Epidermal melanocyte (primary cell): Measurements from ENCODE around the gene IER5L.

ENCODE experiments used
- DNase-seq: peaks from one replicate; pipeline ENCODE4 v3.0.0; 2011; ENCODE audit warnings: low spot score; ENCODE audit not compliant: insufficient read length

IER5L gene

DNA sequence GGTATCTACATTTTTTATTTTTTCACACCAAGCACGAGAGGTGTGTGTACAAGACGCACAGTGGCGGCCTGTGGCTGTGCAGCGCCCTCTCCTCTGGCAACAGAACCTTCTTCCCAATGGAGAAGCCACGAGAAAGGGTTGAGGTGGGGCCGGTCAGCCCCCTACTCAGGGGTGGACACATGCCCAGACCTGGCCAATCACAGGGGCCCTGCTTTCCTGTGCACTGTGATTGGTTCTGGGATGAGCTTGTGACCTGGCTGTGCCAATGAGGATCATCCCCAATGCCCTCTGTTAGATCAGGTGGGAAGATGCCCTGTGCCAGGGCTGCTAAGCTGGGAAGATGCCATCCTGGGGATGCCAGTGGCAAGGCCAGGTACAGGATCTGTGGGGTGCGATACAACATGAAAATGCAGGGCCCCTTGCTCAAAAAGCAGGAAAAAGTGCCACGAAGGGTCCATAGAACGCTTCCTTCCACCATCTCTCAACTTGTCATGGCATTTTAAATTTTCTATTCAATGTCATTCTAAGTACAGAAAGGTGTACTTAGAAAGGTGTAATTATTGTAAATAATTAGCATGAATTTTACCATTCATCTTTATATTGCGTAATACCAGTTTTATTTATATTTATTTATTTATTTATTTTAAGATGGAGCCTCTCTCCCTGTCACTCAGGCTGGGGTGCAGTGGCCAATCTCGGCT lies 15.4 kb downstream of the IER5L start:
- no peak for DNase-seq

DNA sequence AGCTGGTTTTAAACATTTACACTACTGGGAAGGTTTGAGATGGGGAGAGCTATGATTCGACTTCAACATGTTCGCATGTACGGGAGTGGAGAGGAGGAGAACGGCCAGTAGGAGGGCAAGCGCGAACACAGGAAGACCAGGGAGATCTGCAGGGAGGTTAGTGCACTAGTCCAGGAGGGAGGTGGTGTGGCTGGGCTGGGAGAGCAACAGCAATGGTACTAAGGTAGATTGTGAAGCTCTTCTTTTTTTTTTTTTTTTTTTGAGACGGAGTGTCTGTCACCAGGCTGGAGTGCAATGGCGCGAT lies 16.6 kb downstream of the IER5L start:
- no peak for DNase-seq

DNA sequence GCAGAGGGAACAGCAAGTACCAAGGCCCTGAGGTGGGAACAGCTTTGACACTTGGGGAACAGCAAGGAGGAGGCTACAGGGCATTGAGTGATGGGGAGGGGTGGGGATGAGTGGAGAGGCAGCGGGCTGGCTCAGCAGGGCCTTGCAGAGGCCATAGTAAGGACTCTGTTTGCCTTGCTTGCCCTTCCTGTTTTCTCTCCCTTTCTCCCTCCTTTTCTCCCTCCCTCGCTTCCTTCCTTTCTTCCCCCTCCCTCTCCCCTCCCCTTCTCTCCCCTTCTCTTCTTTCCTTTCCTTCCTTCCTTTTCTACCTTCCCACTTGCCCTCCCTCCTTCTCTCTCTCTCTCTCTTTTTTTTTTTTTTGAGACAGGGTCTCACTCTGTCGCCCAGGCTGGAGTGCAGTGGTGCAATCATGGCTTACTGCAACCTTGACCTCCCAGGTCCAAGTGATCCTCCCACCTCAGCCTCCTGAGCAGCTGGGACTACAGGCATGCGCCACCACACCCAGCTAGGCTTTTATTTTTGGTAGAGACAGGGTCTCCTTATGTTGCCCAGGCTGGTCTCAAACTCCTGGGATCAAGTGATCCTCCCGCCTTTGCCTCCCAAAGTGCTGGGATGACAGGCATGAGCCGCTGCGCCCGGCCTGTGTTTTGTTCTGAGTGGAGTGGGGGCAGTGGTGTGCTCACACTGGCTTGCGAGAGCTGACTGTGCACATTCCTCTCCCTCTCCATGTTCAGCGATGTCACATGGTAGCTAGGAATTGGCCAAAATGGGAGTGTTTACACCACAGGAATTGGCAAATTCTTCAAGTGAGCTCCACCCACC lies 17.1 kb downstream of the IER5L start:
- no peak for DNase-seq

DNA sequence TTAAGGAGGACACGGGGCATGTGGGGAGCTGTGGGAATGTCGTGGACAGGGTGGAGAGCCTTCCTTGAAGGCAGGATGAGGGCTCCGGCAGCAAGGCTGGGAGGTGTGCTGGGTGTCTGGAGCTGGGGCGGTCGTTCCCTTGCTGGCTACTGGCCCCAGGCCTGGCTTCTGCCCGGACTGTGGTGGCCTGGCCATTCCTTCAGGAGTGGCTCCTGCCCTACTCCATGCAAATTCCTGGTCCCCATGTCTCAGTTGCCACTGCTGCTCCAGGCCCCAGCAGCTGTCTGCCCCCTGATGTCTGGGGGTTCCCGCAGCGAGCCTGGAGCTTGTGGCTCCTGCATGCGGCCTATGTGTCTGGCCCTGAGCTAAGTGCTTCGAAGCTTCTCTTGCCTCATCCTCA lies 21.9 kb downstream of the IER5L start:
- no peak for DNase-seq

DNA sequence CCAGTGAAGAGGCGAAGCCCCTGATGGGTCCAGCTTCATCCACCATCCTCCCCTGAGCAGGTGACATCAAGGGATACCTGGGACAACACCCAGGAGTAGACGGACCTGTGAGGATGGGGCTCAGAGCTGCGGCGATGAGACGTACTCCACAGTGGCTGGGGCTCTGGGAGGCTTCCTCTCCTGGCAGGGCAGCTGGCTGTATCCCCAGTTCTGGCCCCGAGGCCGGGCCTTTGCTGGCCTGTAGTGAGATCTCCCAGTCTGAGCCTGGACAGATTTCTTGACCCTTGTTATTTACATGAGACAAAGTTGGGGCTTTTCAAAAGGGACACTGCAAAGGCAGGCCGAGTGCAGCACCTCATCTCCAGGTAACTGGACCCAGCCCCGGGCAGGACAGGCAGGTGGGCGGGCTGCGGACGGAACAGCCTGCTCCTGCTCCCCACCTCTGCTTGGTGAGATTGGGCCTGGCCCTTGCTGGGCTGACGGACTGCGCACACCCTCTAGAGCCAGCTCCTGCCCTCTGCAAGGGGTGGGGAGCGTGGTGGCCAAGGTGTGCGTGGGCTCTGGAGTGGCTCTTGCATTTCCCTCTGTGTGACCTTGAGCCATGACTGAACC lies 23.1 kb downstream of the IER5L start:
- no peak for DNase-seq

DNA sequence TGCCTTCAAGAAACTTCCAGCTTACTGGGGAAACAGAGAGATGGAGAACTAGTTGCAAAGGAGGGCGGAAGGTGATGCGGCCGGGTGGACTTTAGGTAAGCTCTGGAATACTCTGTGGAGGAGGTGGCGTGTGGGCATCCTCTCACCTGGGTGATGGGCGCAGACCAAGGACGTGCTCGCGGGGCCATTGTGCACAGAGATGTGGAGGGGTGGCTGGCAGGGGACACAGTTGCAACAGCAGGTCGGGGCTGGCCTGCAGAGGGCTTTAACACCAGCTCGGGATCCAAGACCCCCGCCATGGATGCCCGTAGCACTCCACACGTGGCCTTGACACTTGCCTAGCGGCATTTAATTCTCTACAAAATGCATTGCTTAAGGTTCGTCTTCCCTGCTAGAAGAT lies 26.6 kb downstream of the IER5L start:
- DNase-seq: no peak

DNA sequence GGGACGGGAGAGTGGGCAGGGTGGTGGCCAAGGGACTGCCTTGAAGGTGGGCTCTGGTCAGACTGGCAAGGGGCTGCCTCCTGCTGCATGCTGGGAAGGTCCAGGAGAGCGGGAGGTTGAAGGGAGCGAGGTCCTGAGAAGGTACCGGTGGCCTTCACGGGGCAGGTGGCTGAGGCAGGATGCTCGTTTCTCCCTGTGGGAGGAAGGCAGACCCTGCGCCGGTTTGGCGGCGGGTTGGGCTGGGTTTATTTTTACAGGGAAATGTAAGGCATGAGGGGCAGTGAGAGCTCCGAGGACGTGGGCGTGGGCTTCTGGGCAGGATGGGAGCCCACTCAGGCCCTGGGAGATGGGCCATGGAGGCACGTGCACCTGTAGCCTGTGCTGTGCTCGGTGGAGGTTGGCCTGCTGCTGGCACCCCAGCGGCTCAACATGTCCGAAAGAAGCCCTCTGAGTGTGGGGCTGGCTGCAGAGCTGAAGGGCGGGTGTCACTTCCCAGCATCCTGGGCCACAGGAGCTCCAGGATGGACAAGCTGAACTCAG lies 27.3 kb downstream of the IER5L start:
- DNase-seq: no peak

DNA sequence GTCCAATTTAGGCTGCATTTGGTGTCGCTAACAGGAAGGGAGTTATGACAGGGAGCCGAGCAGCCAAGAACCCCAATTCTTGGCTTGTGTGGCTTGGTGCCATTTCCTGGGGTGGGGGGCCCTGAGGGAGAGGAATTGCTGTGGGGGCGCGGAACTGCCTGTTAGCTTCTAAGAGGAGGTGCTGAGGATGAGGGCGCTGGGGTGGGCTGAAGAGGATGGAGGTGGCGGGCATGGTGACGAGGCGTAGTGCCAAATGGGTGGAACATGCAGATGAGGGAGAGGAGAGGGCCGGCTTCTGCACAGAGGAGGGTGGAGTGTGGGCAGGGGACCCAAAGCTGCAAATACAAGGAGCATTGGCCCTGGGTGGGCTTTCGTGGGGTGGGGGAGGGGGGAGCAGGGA lies 27.9 kb downstream of the IER5L start:
- DNase-seq: no peak

DNA sequence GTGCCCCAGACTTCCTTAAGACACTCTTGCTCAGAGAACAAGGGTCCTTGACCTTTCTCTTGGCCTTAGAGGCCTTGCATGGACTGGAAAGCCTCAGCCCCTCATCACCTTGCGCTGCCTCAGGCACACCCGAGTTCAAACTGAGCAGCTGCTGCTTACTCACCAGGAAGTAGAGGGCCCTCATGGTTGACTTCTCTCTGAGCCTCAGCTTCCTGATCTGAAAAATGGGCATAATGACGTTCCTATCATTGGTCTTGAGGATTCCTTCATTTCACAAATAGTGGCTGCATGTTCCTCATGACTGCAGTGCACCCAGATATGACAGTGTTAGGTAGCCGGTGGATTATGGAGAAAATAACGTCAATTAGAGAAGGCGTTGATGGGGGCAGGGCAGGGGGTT lies 28.6 kb downstream of the IER5L start:
- no peak for DNase-seq

DNA sequence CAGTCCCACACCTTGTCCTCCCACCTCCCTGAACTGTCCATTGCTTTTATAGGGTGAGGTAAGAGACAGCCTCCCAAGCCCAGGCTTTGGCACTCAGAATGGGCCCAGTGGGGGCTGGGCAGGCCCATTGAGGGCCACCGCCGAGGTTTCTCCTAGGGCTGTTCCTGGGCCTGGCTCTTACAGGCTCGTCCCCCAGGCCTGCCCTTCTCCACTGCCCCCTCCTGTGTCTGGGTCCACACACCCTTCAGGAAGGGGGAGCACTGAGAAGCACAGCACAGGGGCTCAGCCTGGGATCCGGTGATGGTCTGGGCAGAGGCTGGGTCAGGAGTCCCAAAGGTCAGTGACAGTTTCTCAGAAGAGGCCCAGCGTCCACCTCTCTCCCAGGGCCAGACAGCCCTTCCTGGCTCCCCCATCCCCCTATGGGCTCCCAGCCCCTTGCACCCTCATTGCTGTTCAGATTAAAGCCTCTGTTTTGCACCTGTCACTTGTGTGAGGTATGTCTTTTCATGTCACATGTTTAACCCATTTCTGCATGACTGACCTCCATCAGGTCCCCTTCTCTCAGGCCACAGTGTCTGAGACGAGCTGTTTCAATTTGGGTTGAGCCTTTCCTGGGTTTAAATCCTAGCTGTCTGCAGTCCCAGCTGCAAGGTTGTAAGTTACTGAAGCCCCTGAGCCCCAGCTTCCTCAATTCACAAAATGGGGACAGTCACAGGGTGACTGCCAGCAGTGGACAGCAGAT lies 29.4 kb downstream of the IER5L start:
- DNase-seq: no peak

DNA sequence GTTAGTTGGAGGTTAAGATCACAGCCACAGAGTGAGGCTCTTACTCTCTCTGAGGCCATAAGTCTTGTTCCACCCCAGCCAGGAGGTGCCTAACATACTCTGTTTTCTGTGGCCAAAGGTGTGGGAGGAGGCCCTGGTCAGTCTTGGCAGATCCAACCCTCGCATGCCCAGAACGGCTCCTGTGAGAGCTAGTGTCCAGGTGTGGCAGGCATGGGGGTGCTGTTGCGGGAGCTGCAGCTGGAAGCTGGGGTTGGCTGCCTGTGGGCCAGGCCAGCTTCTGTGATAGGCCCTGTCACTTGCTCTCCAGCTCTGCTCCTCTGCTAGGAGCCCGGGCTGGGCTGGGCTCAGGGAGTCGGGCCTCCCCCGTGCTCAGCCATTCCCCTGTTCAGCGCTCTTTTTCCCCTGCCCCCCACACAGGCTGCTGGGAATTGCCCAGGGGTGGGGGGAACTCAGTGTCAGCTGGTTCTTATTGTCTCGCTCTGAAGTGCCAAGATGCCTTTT lies 31.6 kb downstream of the IER5L start:
- DNase-seq: no peak

DNA sequence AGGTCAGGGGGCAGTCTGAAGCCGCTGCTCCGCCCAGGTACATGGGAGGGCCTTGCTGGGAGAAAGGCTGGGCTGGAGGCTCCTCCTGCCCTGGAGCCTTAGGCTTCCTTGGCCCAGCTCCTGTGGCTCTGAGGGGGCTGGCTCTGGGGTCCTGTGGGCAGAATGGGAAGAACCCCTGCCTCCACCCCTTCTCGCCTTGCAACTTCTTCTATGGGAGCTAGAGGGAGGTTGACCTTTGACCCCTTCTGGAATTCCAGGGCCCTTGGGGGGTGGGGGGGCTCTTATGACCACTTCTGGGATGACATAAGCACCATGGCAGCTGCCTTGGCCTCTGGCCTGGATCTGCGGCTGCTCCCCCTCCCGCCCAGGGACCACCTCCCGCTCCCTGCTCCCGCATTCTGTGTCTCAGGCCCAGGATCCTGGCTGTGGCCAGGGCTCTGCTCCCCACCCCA lies 32.2 kb downstream of the IER5L start:
- DNase-seq: no peak

DNA sequence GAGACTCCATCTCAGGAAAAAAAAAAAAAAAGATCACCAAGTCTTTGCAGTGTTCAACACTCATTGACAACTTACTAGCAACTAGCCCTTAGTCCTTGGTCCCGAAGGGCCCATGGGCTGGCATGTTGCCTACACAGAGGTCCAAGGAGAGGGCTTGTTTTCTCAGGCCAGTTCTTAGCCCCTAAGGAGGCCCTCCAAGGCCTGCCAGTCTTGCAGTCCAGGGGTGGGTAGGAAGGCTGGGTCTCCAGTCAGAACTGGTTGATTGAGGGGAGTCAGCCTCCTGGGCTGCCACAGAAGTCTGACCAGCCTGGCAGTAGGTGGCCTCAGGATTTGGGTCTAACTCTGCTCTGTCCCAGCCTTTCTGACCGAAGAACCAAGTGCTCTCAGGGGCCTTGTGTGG lies 32.7 kb downstream of the IER5L start:
- no peak for DNase-seq

DNA sequence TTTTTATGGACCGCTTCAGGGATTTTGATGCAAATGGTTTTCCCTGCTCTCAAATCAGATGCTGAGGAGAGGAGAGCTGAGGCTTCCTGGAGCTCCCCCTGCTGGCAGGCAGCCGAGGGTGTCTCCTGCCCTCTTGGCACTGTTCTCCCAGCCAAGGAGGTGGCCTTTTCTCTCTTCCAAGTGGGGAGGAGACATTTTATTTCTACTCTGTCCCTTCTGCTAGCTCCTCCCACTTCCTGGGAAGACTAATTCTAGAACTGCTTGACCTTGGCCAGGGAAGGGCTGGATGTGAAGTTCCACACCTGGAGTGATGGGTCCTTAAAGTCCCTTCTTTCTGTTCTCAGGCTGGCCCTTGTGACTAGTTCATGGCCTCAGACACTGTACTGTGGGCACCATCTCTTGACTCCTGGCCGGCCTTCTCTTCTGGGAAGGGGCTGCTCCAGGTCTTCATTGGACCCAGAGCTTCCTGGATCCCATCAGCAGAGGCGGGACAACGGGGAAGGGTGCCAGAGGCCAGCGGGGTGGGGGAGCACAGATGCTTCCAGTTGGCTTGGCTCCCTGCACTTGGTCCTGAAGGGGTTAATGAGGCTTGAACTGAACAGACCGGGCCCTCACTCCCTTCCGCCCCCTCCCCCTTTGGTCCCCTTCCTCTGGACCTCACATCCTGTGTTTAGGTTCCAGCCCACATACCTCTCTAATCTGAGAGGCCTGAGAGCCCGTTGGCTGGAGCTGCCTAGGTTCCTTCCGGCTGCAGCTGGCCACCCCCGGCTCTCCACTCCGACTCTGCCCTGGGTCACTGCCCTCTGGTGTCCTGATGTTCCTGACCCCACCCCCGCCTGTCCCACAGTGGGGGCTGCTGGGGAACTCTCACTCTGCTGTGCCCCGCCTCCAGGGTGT lies 34.8 kb downstream of the IER5L start:
- peak; percentile 93 for DNase-seq

DNA sequence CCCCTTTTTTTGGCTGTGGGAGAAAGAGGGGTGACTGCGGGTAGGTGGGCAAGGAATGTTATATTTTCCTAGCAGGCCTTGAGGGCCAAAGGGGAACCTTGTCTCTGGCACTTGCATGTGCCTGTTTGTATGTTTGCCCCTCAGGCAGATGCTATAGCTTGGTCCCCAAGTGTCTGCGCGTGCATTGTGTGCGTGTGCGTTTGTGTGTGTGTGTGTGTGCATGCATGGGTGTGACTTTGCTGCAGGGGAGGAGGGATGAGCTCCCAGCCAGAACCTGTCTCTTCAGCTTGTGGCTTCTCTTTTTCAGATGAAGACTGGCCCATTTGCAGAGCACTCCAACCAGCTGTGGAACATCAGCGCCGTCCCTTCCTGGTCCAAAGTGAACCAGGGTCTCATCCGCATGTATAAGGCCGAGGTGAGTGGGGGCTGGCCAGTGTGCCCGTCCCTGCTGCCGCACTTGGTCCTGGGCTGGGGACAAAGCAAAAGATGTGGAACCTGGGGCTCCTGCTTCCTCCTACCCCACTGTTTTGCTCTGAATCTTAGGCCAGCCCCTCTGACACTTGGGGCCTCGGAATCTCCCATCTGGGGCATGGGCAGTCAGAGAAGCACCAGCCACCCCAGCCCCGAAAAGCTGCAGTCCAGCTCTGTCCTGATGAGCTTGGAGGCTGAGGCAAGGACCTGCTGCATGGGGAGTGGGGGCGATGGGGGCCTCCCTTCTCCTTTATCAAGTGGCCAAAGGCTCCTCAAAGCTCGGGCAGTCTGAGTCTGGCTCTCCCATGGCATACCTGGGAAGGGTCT lies 35.7 kb downstream of the IER5L start:
- DNase-seq: no peak

DNA sequence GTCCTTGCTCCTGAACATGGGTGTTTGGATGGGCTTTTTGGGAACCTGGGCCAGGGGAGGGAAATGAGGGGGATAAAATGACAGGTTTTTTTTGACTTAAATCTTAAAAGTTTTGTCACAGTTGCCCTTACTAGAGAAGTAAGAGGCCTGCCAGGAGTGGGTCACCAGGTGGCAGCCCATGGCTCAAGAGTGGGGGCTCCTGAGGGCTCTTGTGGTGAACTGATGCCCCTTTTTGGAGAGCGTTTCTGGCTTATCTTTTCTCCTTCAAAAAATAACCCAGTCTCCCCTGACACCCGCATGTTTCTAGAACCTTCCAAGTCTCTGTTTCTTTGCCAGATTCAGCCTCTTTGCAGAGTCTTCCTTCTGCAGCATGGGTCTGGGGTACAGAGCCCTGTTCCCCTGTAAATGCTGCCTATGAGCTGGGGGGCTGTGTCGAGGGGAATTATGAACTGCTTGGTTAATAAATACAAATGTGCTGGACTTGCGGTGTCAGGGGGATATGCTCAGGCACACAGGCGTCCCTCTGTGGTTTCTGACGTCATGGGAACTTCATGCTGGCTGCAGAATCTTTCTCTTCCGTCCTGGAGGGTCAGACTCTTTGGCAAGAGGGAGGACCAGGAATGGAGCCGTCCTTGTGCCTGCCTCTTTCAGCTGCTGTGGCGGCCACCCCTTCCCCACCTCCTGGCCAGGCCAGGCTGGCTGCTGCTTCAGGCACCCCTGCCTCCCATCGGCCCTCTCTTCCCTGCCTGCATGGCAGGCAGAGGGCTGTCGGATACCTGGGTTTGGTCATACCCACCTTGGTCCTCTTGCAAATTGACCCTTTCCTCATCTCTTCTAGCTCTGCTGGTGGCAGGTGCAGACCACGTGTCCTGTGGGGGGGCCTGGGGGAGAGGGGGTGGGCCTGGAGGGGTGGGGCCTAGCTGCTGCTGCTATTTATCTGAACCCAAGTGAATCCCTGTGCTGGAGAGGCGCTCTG lies 36.7 kb downstream of the IER5L start:
- no peak for DNase-seq

DNA sequence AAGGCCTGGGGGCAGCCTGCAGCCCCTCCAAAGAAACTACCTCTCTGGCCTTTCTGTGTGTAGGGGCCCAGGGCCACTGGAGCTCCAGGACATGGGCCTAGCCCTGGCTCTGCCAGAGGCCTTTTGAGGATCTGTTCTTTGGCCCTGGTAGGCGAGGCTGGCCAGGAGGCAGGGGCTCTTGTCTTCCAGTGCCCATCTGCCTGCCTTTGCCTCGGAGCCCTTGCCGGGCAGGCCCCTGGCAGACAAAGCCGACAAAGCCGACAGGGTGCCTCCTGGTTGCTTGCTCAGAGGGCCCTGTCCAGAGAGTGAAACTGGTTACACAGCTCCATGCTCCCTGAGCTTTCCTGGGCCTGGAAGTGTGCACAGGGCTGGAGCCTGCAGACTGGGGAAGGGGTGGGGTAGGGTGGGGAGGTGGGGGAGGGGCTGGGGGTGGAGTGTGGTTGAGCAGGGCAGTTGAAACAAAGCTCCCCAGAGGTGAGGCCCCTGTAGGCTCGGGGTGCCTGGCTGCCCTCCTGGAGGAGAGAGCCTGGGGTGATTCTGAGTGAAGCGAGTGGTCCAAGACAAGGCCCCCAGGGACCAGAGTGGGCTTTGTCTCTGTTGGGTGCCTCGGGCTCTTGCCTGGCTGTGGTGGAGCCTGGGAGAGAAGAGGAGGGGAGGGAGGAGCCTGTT lies 37.5 kb downstream of the IER5L start:
- DNase-seq: no peak

DNA sequence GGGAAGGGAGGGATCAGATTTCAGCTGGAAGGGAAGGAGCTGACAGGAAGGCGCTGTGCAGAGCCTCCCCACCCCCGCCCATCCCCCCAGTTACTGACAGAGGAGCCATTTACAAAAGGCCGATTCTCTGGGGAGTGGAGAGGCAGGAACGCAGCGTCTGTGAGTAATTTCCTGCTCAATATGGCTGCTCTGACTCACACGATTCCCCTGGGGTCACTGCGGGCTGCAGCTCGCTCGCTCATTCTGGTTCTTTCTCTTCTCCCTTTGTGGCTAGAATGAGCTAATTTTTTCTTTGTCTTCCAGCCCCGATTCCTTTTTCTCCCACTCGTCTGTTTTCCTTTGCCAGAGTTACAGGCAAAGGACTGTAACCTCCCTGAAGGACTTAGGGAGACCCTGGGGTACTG lies 38.1 kb downstream of the IER5L start:
- DNase-seq: peak; percentile 93
